Tibial nerve (tissue), 4 donors: ENCODE results near the gene PPP1R2.

Experiments
- CTCF ChIP-seq, 5 experiments: fragments of 200-600 bp in 3 of 5; fragments of 450-650 bp in 2 of 5; sonication (generic) in 3 of 5; IDR thresholded peaks; one replicate each; pipeline ENCODE4 v1.5.1; 2016 to 2019; ENCODE audit warnings: antibody characterized with exemption in 5 of 5, mild to moderate bottlenecking in 3 of 5, moderate library complexity in 2 of 5
- EP300 ChIP-seq, 2 donors: sonication (generic); formaldehyde crosslinking; IDR thresholded peaks; one replicate each; pipeline ENCODE4 v1.6.1; 2017; ENCODE audit warnings: antibody characterized with exemption in 2 of 2, mild to moderate bottlenecking in 1 of 2
- POLR2A ChIP-seq, 2 donors: fragments of 450-650 bp; IDR thresholded peaks; one replicate each; pipeline ENCODE4 v1.6.1; 2017; ENCODE audit warnings: antibody characterized with exemption in 2 of 2, mild to moderate bottlenecking in 2 of 2, moderate library complexity in 2 of 2

DNA sequence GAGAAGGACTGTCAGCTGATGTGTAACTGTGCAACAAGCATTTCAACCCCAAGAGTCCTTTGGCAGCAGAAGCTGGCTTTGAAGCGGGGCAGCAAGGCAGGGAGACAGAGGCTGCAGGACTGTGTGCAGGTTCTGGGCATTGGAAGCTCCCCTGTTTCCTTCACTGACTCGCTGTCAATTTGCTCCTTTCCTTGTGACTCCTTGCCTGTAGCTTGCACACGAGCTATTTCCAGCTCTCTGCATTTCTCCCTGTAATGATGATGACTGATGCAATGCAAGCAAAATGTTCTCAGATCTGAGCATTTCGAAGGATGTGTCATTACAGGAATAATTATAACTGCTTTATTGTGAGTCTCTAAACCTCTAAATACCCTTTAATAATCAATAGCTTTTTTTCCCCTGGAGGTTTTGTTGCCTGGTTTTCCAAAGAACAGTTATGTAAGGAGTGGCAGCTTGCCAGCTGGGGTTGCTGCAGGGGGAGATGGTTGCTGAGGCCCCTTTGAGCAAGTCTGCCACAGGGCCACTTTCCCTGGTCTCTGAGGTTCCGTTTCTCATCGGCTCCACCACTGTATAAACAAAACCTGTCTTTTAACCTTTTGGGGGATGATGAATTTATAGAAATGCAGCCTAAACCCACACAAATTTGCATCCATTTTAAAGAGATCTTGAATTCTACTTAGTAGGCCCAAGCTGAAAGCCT, 37.8 kb upstream of the PPP1R2 start:
- TF ChIP-seq CTCF (IDR thresholded peaks at IDR 0.05) (no peak), EP300 (IDR thresholded peaks at IDR 0.05) (no peak), POLR2A (IDR thresholded peaks at IDR 0.05) (no peak)
